22Rv1 (cell line): ENCODE data around the gene SLC16A14.

ENCODE experiments used
- H3K27ac ChIP-seq: fragments of 450-650 bp; 2 replicates; pipeline ENCODE4 v1.5.1; 2017
- CTCF ChIP-seq: fragments of 450-650 bp; IDR thresholded peaks from 2 replicates; pipeline ENCODE4 v1.5.1; 2017; ENCODE audit warnings: mild to moderate bottlenecking
- ZFX ChIP-seq: fragments of 450-650 bp; IDR thresholded peaks from 2 replicates; pipeline ENCODE4 v1.6.1; 2017; ENCODE audit warnings: antibody characterized with exemption, borderline replicate concordance

Gene SLC16A14

DNA sequence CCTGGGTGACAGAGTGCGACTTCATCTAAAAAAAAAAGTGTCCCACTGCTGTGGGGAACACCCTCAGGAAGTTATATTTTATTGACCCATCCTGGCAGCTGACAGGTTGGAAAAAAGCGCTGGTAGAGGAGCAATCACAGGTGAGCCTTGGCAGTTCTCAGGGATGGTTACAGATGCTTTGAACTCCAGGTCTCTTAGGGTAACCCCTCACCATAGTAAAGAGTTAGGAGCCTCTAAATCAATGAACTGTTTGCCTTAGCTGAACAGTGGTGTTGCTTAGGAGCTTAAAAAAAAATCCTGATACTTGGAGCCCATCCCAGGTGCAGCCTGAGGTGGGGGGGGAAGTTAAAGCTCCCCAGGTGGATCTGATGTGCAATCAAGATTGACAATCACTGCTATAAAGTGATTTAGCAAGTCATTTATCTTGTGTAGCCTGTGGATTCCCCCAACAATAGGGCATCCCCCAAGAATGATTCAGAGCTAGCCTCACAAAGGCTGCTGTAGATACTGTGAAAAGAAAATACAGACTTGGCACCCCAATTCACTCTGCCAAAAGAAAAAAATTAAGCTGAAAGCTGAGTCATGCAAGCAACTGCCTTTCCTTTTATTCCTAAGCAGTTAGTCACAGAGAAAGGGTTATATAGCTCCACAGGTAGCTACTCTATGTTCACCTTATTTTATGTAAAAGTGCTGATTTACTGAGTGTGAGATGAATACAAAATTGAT is 14.8 kb downstream of the SLC16A14 start:
- H3K27ac ChIP-seq: no peak overlapping the region
- no peak for TF ChIP-seq ZFX
- no peak for TF ChIP-seq CTCF

GRCh38 chr2:230052299-230052698 is 16.4 kb downstream of the SLC16A14 start:
- H3K27ac ChIP-seq: no peak overlapping the region
- no peak for TF ChIP-seq CTCF
- no peak for TF ChIP-seq ZFX

DNA sequence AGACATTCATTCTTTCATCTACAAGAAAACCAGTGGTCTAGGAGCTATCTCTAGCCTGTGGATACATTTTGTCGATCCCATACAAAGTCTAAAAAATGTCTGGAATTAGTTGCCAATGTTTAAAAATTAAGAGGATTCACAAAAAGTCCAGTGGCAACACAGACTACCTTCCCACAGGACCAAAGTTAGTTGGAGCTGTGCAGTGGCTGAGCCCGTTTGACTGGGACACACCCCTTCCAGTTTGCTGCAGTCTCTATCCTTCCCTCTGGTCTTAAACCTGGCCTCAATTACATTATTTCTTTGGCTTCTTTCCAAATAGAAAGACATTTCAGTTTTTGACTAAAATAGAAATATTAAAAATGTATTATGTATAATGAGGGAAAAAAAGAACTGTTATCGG is 18.6 kb downstream of the SLC16A14 start:
- no peak overlapping the region for H3K27ac ChIP-seq
- TF ChIP-seq ZFX: no peak
- no peak for TF ChIP-seq CTCF

- no peak overlapping the region for H3K27ac ChIP-seq
- no peak for TF ChIP-seq ZFX
- no peak for TF ChIP-seq CTCF
Observed at GRCh38 chr2:230048010-230048671, 20.6 kb downstream of the SLC16A14 start.

DNA sequence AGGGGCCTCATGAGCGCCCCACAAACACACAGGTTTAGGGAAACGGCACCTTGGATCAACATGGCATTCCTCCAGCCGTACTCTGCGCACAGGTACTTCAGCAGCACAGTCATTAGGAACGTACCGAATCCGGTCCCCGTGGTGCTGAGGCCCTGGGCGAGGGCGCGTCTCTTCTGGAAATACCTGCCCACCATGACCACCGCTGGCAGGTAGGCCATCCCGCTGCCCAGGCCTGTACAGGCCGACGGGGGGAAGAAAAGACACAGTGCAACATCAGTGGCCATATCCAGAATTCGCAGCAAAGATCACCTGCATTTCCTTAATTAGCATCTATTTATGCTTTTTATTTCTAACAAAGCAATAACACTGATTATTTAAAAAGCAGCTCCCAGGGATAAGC is 22.2 kb downstream of the SLC16A14 start:
- TF ChIP-seq CTCF (no peak), ZFX (no peak)
- H3K27ac ChIP-seq: no peak overlapping the region

DNA sequence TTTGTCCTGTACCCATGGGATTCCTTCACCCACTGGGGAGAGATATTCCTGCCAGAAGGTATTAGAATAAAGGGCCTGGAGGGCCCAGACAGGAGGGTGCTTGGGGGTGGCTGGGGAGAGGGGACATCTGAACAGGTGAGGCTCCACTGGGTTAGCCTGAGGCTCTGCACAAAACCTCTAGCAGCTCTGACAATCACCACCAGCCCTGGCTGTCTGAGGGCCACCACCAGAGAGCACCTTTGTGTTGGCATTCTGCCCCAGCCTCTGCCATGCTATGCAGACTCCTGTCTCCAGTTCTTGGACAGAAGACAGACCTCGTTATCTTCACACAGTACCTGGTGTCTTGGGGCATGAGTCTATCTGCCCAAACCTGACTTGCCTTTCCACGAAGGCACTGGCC is 25.3 kb downstream of the SLC16A14 start:
- TF ChIP-seq CTCF: no peak
- no peak for TF ChIP-seq ZFX
- H3K27ac ChIP-seq: no peak overlapping the region

DNA sequence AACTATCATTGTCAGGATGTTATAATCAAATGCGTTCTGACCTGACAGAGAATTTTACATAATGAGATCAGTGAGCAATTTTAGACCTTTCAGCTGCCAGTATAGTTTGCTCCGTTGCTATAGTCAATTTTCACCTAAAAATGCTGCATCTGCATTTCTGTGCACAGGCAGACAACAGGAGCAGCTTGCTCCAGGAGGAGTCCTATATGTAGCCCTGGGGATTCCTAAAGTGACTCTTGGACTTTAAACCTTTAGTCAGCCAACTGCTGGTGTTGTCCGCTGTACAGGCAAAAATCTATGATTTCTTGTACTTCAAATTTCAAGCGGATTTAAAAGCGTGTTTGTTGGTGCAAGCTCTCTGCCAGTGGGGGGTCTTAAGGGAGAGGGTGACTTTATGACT is 25.7 kb downstream of the SLC16A14 start:
- TF ChIP-seq CTCF (no peak), ZFX (no peak)
- no peak overlapping the region for H3K27ac ChIP-seq
